Liver (tissue), 9 donors: ENCODE data around the gene TLL2. TPM values are rescaled to one million over a fixed set of nuclear protein-coding genes. Genes with fewer than 3 reads are reported as not detected.

Source experiments
- DNase-seq: peaks from one replicate; pipeline ENCODE4 v3.0.0-alpha.2; 2017; ENCODE audit warnings: low spot score
- H3K27ac ChIP-seq, 2 donors: one replicate each; pipeline ENCODE4 v1.7.0; 2013; ENCODE audit warnings: inconsistent platforms in 2 of 2, low read length in 2 of 2, control low read depth in 1 of 2, low read depth in 1 of 2, mild to moderate bottlenecking in 1 of 2
- H3K27me3 ChIP-seq, 4 donors: one replicate each; pipeline versions ENCODE4 v1.6.1 to v1.7.0; 2013; ENCODE audit warnings: low read length in 3 of 4, inconsistent platforms in 1 of 4, mild to moderate bottlenecking in 1 of 4, moderate library complexity in 1 of 4; ENCODE audit not compliant: control insufficient read depth in 4 of 4, insufficient read depth in 4 of 4
- H3K36me3 ChIP-seq, 4 donors: one replicate each; pipeline versions ENCODE4 v1.6.1 to v1.7.0; 2013; ENCODE audit warnings: low read length in 3 of 4, mild to moderate bottlenecking in 3 of 4, low read depth in 1 of 4, moderate library complexity in 1 of 4; ENCODE audit not compliant: control insufficient read depth in 4 of 4, insufficient read depth in 3 of 4
- H3K4me1 ChIP-seq, 4 donors: one replicate each; pipeline versions ENCODE4 v1.6.1 to v1.7.0; 2013; ENCODE audit warnings: low read length in 3 of 4, mild to moderate bottlenecking in 3 of 4, moderate library complexity in 1 of 4; ENCODE audit not compliant: control insufficient read depth in 4 of 4, insufficient read depth in 4 of 4
- H3K4me3 ChIP-seq, 3 donors: one replicate each; pipeline versions ENCODE4 v1.6.1 to v1.7.0; 2013; ENCODE audit warnings: low read length in 3 of 3, control low read depth in 1 of 3, low read depth in 1 of 3, mild to moderate bottlenecking in 1 of 3
- H3K9ac ChIP-seq, 2 donors: one replicate each; pipeline ENCODE4 v1.7.0; 2013; ENCODE audit warnings: low read length in 2 of 2, mild to moderate bottlenecking in 2 of 2, moderate library complexity in 2 of 2, control low read depth in 1 of 2, low read depth in 1 of 2
- H3K9me3 ChIP-seq, 4 donors: one replicate each; pipeline versions ENCODE4 v1.6.1 to v1.7.0; 2013; ENCODE audit warnings: low read length in 3 of 4; ENCODE audit not compliant: control insufficient read depth in 4 of 4
- ATF3 ChIP-seq: IDR thresholded peaks from 2 replicates; pipeline ENCODE4 v1.6.1; 2016; ENCODE audit warnings: antibody characterized with exemption
- CTCF ChIP-seq: fragments of 150-350 bp; IDR thresholded peaks from 2 replicates; pipeline ENCODE4 v1.5.1; 2017; ENCODE audit warnings: improper control_type of control experiment, low read depth, low read length; ENCODE audit not compliant: missing input control
- EGR1 ChIP-seq, 2 donors: IDR thresholded peaks; 2 replicates each; pipeline ENCODE4 v1.6.1; 2016 to 2018; ENCODE audit warnings: antibody characterized with exemption in 2 of 2, low read depth in 2 of 2
- FOXA1 ChIP-seq: IDR thresholded peaks from 2 replicates; pipeline ENCODE4 v1.6.1; 2016; ENCODE audit warnings: antibody characterized with exemption
- FOXA2 ChIP-seq: IDR thresholded peaks from 2 replicates; pipeline ENCODE4 v1.6.1; 2016; ENCODE audit warnings: antibody characterized with exemption
- GABPA ChIP-seq, 2 donors: IDR thresholded peaks in 1 of 2; conservative IDR thresholded peaks in 1 of 2; 2 replicates each; pipeline ENCODE4 v1.6.1; 2016; ENCODE audit warnings: antibody characterized with exemption in 2 of 2, mild to moderate bottlenecking in 1 of 2, moderate library complexity in 1 of 2
- HNF4A ChIP-seq, 2 donors: conservative IDR thresholded peaks; 2 replicates each; pipeline ENCODE4 v1.6.1; 2016; ENCODE audit warnings: antibody characterized with exemption in 2 of 2, mild to moderate bottlenecking in 2 of 2
- HNF4G ChIP-seq: IDR thresholded peaks from 2 replicates; pipeline ENCODE4 v1.6.1; 2016; ENCODE audit warnings: antibody characterized with exemption
- JUND ChIP-seq, 2 donors: IDR thresholded peaks; 2 replicates each; pipeline ENCODE4 v1.6.1; 2016; ENCODE audit warnings: antibody characterized with exemption in 2 of 2
- MAX ChIP-seq: IDR thresholded peaks from 2 replicates; pipeline ENCODE4 v1.6.1; 2016; ENCODE audit warnings: antibody characterized with exemption
- NR2F2 ChIP-seq: IDR thresholded peaks from 2 replicates; pipeline ENCODE4 v1.6.1; 2016; ENCODE audit warnings: antibody characterized with exemption
- RAD21 ChIP-seq, 2 donors: IDR thresholded peaks; 2 replicates each; pipeline ENCODE4 v1.6.1; 2016; ENCODE audit warnings: antibody characterized with exemption in 2 of 2, mild to moderate bottlenecking in 2 of 2
- REST ChIP-seq: IDR thresholded peaks from 2 replicates; pipeline ENCODE4 v1.6.1; 2016; ENCODE audit warnings: antibody characterized with exemption, mild to moderate bottlenecking
- RXRA ChIP-seq, 2 donors: IDR thresholded peaks; 2 replicates each; pipeline ENCODE4 v1.6.1; 2017 to 2018; ENCODE audit warnings: antibody characterized with exemption in 2 of 2, mild to moderate bottlenecking in 1 of 2
- SP1 ChIP-seq: IDR thresholded peaks from 2 replicates; pipeline ENCODE4 v1.6.1; 2018; ENCODE audit warnings: antibody characterized with exemption, mild to moderate bottlenecking
- TAF1 ChIP-seq: conservative IDR thresholded peaks from 2 replicates; pipeline ENCODE4 v1.6.1; 2016; ENCODE audit warnings: antibody characterized with exemption, mild to moderate bottlenecking
- YY1 ChIP-seq: IDR thresholded peaks from 2 replicates; pipeline ENCODE4 v1.6.1; 2016; ENCODE audit warnings: antibody characterized with exemption, mild to moderate bottlenecking
- ZBTB33 ChIP-seq: IDR thresholded peaks from 2 replicates; pipeline ENCODE4 v1.6.1; 2016; ENCODE audit warnings: antibody characterized with exemption
- WGBS: extraction: QIAGEN DNeasy Blood & Tissue Kit; methylation state at CpG from one replicate; pipeline ENCODE4 v1.1.7; 2013; 5-methylcytosine and 5-hydroxymethylcytosine counted together
- polyA plus RNA-seq, 2 donors: library from polyadenylated mRNA; stranded (reverse) in 1 of 2; unstranded in 1 of 2; fragments of 200-250 nt in 1 of 2; fragments of >200 nt in 1 of 2; fragmentation: Nextera tagmentation in 1 of 2; extraction: Ambion mirVana in 1 of 2; gene quantifications; one replicate each; pipeline versions ENCODE4 v1.2.1 to v1.2.3, GENCODE V29; 2013 to 2015
- total RNA-seq, 2 donors: library from RNA; depleted of rRNA; stranded (reverse); fragments of >200 nt; gene quantifications; one replicate each; pipeline ENCODE4 v1.2.3, GENCODE V29; 2014
- donor health status: healthy.
- donor health status: healthy.
- donor health status: healthy.
- donor health status: healthy.
- donor health status: healthy.

TLL2 gene
- total and polyA plus RNA-seq, 4 donors: 0.06 to 0.19 (median 0.08) TPM; not detected in 1

- DNase-seq: no peak
- Histone ChIP-seq H3K4me3 (no peak overlapping the region), H3K9ac (no peak overlapping the region), H3K4me1 (no peaks in the 10 kb centered on the region), H3K36me3 (peaks cover 4 to 36% (median 30%) of the 10 kb centered on the region in 4 donors), H3K27ac (no peak overlapping the region), H3K9me3 (no peaks in the 10 kb centered on the region), H3K27me3 (no peaks in the 10 kb centered on the region)
- WGBS: 96% methylated on average over 2 of the region's 2 CpGs
- TF ChIP-seq GABPA (IDR thresholded peaks at IDR 0.05 in 1 of 2, conservative IDR thresholded peaks at IDR 0.05 in 1 of 2): no peak
- no peak for TF ChIP-seq ZBTB33
- no peak for TF ChIP-seq NR2F2
- no peak for TF ChIP-seq HNF4A (conservative IDR thresholded peaks at IDR 0.05)
- no peak for TF ChIP-seq MAX
- TF ChIP-seq EGR1 (IDR thresholded peaks at IDR 0.05; ENCODE audit: low read depth in 2 of 2): no peak
- TF ChIP-seq RXRA (IDR thresholded peaks at IDR 0.05): no peak
- TF ChIP-seq JUND (IDR thresholded peaks at IDR 0.05): no peak
- no peak for TF ChIP-seq FOXA1
- no peak for TF ChIP-seq REST
- TF ChIP-seq SP1: no peak
- no peak for TF ChIP-seq RAD21 (IDR thresholded peaks at IDR 0.05)
- no peak for TF ChIP-seq TAF1
- TF ChIP-seq FOXA2: no peak
- no peak for TF ChIP-seq ATF3
- TF ChIP-seq HNF4G: no peak
- TF ChIP-seq YY1: no peak
- TF ChIP-seq CTCF: no peak
Observed at GRCh38 chr10:96541921-96542320, 28.2 kb upstream of the TLL2 start.
